K562 (cell line): ENCODE data around the gene CHEK2.
"Not testable (repeated sequence)": the region's sequence is repeated elsewhere in the genome, so short reads cannot be mapped to it uniquely, and the experiment has no call there.

Source experiments
- JUND ChIP-seq, 2 experiments: IDR thresholded peaks; 2 replicates in 1 of 2; 3 replicates in 1 of 2; pipeline ENCODE4 v1.6.1; 2011; ENCODE audit warnings: borderline replicate concordance in 2 of 2, low read depth in 2 of 2, low read length in 2 of 2, improper control_type of control experiment in 1 of 2, missing biosample characterization in 1 of 2, missing genetic modification characterization in 1 of 2, missing genetic modification reagents in 1 of 2
- NFIC ChIP-seq: fragments of 450-650 bp; IDR thresholded peaks from 2 replicates; pipeline ENCODE4 v1.6.1; 2017; ENCODE audit warnings: mild to moderate bottlenecking, inconsistent platforms
- POLR2AphosphoS2 ChIP-seq: IDR thresholded peaks from 2 replicates; pipeline ENCODE4 v1.6.1; 2012; ENCODE audit warnings: low read length, improper control_type of control experiment
- ZZZ3 ChIP-seq: fragments of 450-650 bp; IDR thresholded peaks from 2 replicates; pipeline ENCODE4 v1.6.1; 2016; ENCODE audit warnings: antibody characterized with exemption, mild to moderate bottlenecking, moderate library complexity
- TF ChIP-seq, protein P1 (sequence below), 3 experiments: IDR thresholded peaks in 2 of 3; conservative IDR thresholded peaks in 1 of 3; 2 replicates each; pipeline ENCODE4 v1.5.1; 2011 to 2012; ENCODE audit warnings: low read length in 3 of 3, mild to moderate bottlenecking in 3 of 3, control low read depth in 2 of 3, improper control_type of control experiment in 1 of 3, inconsistent platforms in 1 of 3, low read depth in 1 of 3, mixed read lengths in 1 of 3, moderate library complexity in 1 of 3; ENCODE audit not compliant: insufficient read depth in 2 of 3

DNA sequence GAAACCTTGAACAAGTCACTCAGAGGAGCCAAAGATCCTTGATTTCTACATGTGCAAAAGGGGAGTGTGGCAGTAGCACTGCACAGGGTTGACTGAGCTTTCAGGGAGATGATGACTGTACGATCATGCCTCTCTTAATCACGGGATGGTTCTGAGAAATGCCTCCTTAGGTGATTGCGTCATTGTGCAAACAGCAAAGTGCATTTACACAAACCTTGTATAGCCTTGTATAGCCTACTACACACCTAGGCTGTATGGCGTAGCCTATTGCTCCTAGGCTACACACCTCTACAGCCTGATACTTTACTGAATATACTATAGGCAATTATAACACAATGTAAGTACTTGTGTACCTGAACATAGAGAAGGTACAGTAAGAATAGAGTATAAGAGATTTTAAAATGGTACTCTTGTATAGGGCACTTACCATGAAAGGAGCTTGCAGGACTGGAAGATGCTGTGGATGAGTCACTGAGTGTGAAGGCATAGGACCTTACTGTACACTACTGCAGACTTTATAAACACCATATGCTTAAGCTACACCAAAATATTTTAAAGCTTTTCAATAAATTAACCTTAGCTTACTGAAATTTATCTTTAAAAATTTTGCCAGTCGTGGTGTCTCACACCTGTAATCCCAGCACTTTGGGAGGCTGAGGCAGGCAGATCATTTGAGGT is 60.7 kb downstream of the CHEK2 start:
- TF ChIP-seq POLR2AphosphoS2, NFIC, ZZZ3: not testable (repeated sequence)
- TF ChIP-seq, protein P1, sequence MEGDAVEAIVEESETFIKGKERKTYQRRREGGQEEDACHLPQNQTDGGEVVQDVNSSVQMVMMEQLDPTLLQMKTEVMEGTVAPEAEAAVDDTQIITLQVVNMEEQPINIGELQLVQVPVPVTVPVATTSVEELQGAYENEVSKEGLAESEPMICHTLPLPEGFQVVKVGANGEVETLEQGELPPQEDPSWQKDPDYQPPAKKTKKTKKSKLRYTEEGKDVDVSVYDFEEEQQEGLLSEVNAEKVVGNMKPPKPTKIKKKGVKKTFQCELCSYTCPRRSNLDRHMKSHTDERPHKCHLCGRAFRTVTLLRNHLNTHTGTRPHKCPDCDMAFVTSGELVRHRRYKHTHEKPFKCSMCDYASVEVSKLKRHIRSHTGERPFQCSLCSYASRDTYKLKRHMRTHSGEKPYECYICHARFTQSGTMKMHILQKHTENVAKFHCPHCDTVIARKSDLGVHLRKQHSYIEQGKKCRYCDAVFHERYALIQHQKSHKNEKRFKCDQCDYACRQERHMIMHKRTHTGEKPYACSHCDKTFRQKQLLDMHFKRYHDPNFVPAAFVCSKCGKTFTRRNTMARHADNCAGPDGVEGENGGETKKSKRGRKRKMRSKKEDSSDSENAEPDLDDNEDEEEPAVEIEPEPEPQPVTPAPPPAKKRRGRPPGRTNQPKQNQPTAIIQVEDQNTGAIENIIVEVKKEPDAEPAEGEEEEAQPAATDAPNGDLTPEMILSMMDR (IDR thresholded peaks at IDR 0.05 in 2 of 3, conservative IDR thresholded peaks at IDR 0.05 in 1 of 3; ENCODE audit: insufficient read depth in 2 of 3, low read depth in 1 of 3, low read length in 3 of 3) = not testable (repeated sequence)
- TF ChIP-seq JUND (IDR thresholded peaks at IDR 0.05; ENCODE audit: borderline replicate concordance, low read depth, low read length) (peak; percentile 20; the same call in 1 of the 2 replicates), JUND (tag; IDR thresholded peaks at IDR 0.05; ENCODE audit: borderline replicate concordance, low read depth, low read length) (0 out of 3 replicates have a peak, but pooled peaks have one; percentile 18)
